Heart right ventricle (tissue), 16 donors: ENCODE results near the gene NLGN4X. TPM values are rescaled to one million over a fixed set of nuclear protein-coding genes. Genes with fewer than 3 reads are reported as not detected.

Experiments used
- ATAC-seq, 8 donors: fragments of 200-7000 bp; cut with Tn5 transposase; one replicate each; pipeline ENCODE4 v1.9.1; 2020; ENCODE audit warnings: mild to moderate bottlenecking in 8 of 8, moderate library complexity in 8 of 8, moderate number of reproducible peaks in 1 of 8
- DNase-seq, 2 donors: peaks; one replicate each; pipeline ENCODE4 v3.0.0-alpha.2; 2020
- H3K27ac ChIP-seq, 10 donors: fragments of 200-600 bp; sonication (generic) in 2 of 10; one replicate each; pipeline versions ENCODE4 v1.5.0 to v1.8.0; 2020 to 2022; ENCODE audit warnings: mild to moderate bottlenecking in 3 of 10
- H3K27me3 ChIP-seq, 7 donors: fragments of 200-600 bp; one replicate each; pipeline ENCODE4 v1.8.0; 2021 to 2022; ENCODE audit warnings: mild to moderate bottlenecking in 2 of 7
- H3K36me3 ChIP-seq, 9 donors: fragments of 200-600 bp; sonication (generic) in 1 of 9; one replicate each; pipeline versions ENCODE4 v1.5.0 to v1.8.0; 2020 to 2022; ENCODE audit warnings: mild to moderate bottlenecking in 2 of 9
- H3K4me1 ChIP-seq, 9 donors: fragments of 200-600 bp; sonication (generic) in 1 of 9; one replicate each; pipeline versions ENCODE4 v1.5.0 to v1.8.0; 2020 to 2022; ENCODE audit warnings: mild to moderate bottlenecking in 4 of 9
- H3K4me3 ChIP-seq, 10 donors: fragments of 200-600 bp; sonication (generic) in 2 of 10; one replicate each; pipeline versions ENCODE4 v1.5.0 to v1.8.0; 2020 to 2022; ENCODE audit warnings: mild to moderate bottlenecking in 7 of 10, moderate library complexity in 2 of 10
- H3K9me3 ChIP-seq, 11 donors: fragments of 200-600 bp in 10 of 11; sonication (generic) in 2 of 11; one replicate each; pipeline versions ENCODE4 v1.5.0 to v1.8.0; 2013 to 2022; ENCODE audit warnings: mild to moderate bottlenecking in 2 of 11, control low read depth in 1 of 11, moderate library complexity in 1 of 11
- WGBS, 2 donors: extraction: QIAGEN DNeasy Blood & Tissue Kit; methylation state at CpG; one replicate each; pipeline ENCODE4 v1.1.7; 2013; ENCODE audit warnings: inconsistent platforms in 1 of 2; 5-methylcytosine and 5-hydroxymethylcytosine counted together
- intact Hi-C, 10 donors: fragments of 100-400 bp; cut with DNase I; formaldehyde crosslinking; loops; one replicate each; pipeline versions ENCODE4 v1.11.1 to v1.14.2; 2022
- polyA plus RNA-seq, 2 donors: library from polyadenylated mRNA; stranded (reverse); fragments of 200-250 nt; gene quantifications; one replicate each; pipeline ENCODE4 v1.2.3, GENCODE V29; 2013
- total RNA-seq, 10 donors: library from RNA; stranded (reverse); fragmentation: NEBNext Ultra II Directional in 3 of 10; extraction: Animal tissue kit (Norgen Biotek cat#: 25700) in 3 of 10; gene quantifications; one replicate each; pipeline versions ENCODE4 v1.2.1 to v1.2.4, GENCODE V29; 2021 to 2023
- TF ChIP-seq, protein P1 (sequence below), 9 donors: fragments of 200-600 bp; sonication (generic) in 2 of 9; IDR thresholded peaks; one replicate each; pipeline versions ENCODE4 v1.5.0 to v1.8.0; 2021 to 2022; ENCODE audit warnings: antibody characterized with exemption in 9 of 9, mild to moderate bottlenecking in 5 of 9, moderate library complexity in 1 of 9
- donor health status: Arrhythmogenic right ventricular cardiomyopathy.
- donor health status: ischemic (EF 13 %, LVEDD 7.1; RV severe dilation, severe dysfunction).
- donor health status: healthy with polysubstance abuse.
- donor health status: DM: no; HTN: yes; CAD: no.
- donor health status: DM: no; HTN: no; CAD: no.
- donor health status: ischemic (EF 25% LVEDD 6.9; RV normal size, moderate dysfunction).
- donor health status: ischemic (EF 25% LVEDD 5.7; RV mildly dilated, moderate dysfunction).
- donor health status: healthy.
- donor health status: DM: yes; HTN: yes; CAD: no.
- donor health status: Ischemic cardiomyopathy.
- donor health status: ischemic (EF 35%, LVEDD 5.7; RV mildly dilated, moderate dysfunction).
- donor health status: nonischemic (EF 11% LVEDD 7.7; RV severe dilation, severe dysfunction).
- donor health status: DM: yes; HTN: yes; CAD: no.
- donor health status: PGD.
- donor health status: ischemic (EF 29% LVEDD 5.4; RV normal size, mild dysfunction).
- donor health status: nonischemic (EF 23%, LVEDD 6.1; RV moderate dilation, normal function).

The NLGN4X gene
- total and polyA plus RNA-seq, 12 donors: 0.37 to 4.1 (median 1.6) TPM

DNA sequence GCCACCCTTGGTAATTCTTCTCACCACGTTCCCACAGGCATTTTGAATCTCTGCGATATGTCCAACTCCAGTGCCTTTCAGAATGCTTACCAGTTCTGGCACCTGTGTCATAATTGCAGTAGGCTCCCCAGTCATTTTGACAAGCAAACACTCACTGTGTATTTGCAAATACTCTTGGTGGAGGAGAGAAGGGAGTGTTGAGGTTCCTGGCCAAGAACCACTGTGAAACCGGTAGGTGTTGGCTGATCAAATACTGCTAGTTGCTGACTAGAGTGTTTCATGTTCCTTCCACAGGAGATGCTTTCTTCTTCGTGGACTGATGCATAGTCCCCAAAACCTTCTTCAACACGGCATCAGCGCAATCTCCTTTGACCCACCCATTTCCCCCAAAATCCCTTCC is 16.0 kb upstream of the NLGN4X start:
- H3K9me3 ChIP-seq: peaks cover 0 to 15% (median 0%) of the 10 kb centered on the region in 11 donors
- no peaks in the 10 kb centered on the region for H3K27me3 ChIP-seq
- 82 to 87% methylated on average over 6 of the region's 6 CpGs for WGBS, 2 donors
- DNase-seq (no peak), ATAC-seq (no peak)
- H3K4me3 ChIP-seq: no peak overlapping the region
- TF ChIP-seq, protein P1, sequence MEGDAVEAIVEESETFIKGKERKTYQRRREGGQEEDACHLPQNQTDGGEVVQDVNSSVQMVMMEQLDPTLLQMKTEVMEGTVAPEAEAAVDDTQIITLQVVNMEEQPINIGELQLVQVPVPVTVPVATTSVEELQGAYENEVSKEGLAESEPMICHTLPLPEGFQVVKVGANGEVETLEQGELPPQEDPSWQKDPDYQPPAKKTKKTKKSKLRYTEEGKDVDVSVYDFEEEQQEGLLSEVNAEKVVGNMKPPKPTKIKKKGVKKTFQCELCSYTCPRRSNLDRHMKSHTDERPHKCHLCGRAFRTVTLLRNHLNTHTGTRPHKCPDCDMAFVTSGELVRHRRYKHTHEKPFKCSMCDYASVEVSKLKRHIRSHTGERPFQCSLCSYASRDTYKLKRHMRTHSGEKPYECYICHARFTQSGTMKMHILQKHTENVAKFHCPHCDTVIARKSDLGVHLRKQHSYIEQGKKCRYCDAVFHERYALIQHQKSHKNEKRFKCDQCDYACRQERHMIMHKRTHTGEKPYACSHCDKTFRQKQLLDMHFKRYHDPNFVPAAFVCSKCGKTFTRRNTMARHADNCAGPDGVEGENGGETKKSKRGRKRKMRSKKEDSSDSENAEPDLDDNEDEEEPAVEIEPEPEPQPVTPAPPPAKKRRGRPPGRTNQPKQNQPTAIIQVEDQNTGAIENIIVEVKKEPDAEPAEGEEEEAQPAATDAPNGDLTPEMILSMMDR (IDR thresholded peaks at IDR 0.05): no peak
- H3K36me3 ChIP-seq: no peaks in the 10 kb centered on the region
- H3K4me1 ChIP-seq: no peaks in the 10 kb centered on the region
- intact Hi-C loops: no loop called here
- no peak overlapping the region for H3K27ac ChIP-seq

DNA sequence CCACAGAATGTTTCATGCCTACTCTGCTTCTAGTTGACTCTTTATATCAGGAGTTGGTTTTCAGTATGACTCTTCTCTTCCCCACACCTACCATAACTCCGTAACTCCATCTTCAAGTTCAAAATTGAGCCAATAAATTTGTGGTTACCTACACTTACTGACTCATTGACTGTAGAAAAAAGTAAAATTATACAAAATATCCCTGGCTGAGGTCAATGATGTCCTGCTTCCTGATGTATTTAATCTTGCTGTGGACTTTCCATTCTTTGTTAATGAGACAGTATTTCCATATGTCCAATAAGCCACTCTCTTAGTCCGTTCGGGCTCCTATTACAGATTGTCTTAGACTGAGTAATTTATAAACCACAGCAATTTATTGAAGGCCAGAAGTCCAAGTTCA is 9.9 kb upstream of the NLGN4X start:
- TF ChIP-seq, protein P1 (IDR thresholded peaks at IDR 0.05): no peak
- WGBS, 2 donors: 89 to 90% methylated on average over 3 of the region's 3 CpGs
- H3K36me3 ChIP-seq: no peaks in the 10 kb centered on the region

DNA sequence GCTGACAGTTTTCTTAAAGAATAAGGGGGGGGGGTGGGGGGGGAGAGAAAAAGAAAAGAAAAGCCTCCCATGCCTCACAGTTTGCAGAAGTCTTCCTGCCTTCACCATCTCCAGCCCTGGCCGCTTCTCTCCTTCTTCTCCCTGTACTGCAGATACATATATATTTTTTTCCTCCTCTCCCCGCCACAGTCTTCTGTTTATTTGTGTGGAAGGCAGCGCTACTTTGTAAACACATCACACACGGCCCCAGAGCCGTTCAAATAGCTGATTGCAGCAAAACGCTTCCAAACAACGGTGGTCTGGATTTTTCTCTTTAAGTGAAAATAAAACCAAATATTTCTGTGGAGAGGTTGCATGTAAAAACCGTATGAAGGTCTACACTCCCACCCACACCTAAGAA is 732 bp downstream of the NLGN4X start:
- peak overlapping the region in 6 of 10 donors; percentile 13 to 52 (median 42) for H3K4me3 ChIP-seq
- peaks cover 0 to 70% (median 10%) of the 10 kb centered on the region in 7 donors for H3K27me3 ChIP-seq
- ATAC-seq (no peak), DNase-seq (no peak)
- peaks cover 0 to 9% (median 0%) of the 10 kb centered on the region in 9 donors for H3K4me1 ChIP-seq
- WGBS, 2 donors: 2 to 3% methylated on average over 8 of the region's 8 CpGs
- no peaks in the 10 kb centered on the region for H3K9me3 ChIP-seq
- no peak overlapping the region for H3K27ac ChIP-seq
- no peaks in the 10 kb centered on the region for H3K36me3 ChIP-seq
- TF ChIP-seq, protein P1 (IDR thresholded peaks at IDR 0.05): no peak
- intact Hi-C loops: loop anchor here in 1 of 10 donors (10.0 kb wide), 1 partner anchor 407 kb away; no protein-coding TSS in a partner anchor

More for the DNA sequence above, 9.9 kb upstream of the NLGN4X start:
- Histone ChIP-seq H3K4me1 (no peaks in the 10 kb centered on the region), H3K9me3 (peaks cover 0 to 11% (median 0%) of the 10 kb centered on the region in 11 donors), H3K4me3 (no peak overlapping the region), H3K27ac (no peak overlapping the region), H3K27me3 (no peaks in the 10 kb centered on the region)
- DNase-seq: no peak
- intact Hi-C loops: no loop called here
- ATAC-seq: no peak

DNA sequence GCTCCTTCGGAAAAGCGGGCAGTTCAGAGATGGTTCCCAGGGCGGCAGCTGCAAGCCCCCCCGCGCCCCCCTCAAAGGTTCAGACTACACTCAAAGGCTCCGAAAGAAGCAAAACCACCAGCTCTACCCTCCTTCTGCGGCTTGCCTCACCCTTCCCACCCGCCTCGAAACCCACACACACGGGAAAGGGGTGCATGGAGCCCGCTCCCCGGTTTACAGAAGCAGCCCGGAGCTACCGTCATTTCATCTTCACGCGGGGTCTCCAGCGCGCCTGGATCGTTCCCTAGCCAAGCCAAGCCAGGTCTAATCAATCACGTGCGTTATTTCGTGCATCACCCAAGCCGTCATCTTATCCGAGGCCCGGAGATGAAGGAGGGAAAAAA is 1.2 kb downstream of the NLGN4X start:
- WGBS, 2 donors: 1 to 2% methylated on average over 25 of the region's 25 CpGs
- intact Hi-C loops: loop anchor here in 1 of 10 donors (10.0 kb wide), 1 partner anchor 407 kb away; no protein-coding TSS in a partner anchor
- H3K9me3 ChIP-seq: no peaks in the 10 kb centered on the region
- H3K36me3 ChIP-seq: no peaks in the 10 kb centered on the region
- DNase-seq (no peak), ATAC-seq (no peak)
- TF ChIP-seq, protein P1 (IDR thresholded peaks at IDR 0.05): no peak
- H3K4me3 ChIP-seq: peak overlapping the region in 9 of 10 donors; percentile 25 to 52 (median 47)
- H3K27me3 ChIP-seq: peaks cover 0 to 70% (median 10%) of the 10 kb centered on the region in 7 donors
- H3K27ac ChIP-seq: no peak overlapping the region
- peaks cover 0 to 9% (median 0%) of the 10 kb centered on the region in 9 donors for H3K4me1 ChIP-seq
